ENCODE measurements around the gene ZBTB20.
A peak's percentile ranks its signal among the peaks of the same experiment; 100 is the strongest.

ZBTB20 gene

GRCh38 chr3:115087512-115087911 lies 59.6 kb downstream of the ZBTB20 start:
- no peak for DNase-seq

DNA sequence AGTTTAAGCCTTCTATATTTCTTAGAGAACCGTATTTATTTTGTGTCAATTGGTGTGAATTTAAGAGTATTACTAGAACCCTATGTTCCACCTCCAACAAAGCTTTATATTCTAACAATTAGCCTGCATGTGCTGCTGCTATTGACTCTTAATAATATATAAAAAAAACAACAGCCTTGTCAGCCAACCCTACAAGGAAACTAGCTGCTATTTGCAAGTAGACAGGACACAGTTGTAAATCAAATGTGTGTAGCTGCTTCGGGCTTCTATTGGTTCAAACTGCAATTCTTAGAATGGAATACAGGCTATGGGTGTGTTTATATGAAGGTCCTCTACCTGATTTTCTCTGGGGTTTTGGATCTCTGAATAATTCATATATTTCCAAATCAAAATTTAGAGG lies 60.7 kb downstream of the ZBTB20 start:
- no peak for DNase-seq

GRCh38 chr3:115085197-115085865 lies 61.8 kb downstream of the ZBTB20 start:
- DNase-seq, result no peak

- no peak for DNase-seq
Observed at GRCh38 chr3:115084686-115085085, 62.4 kb downstream of the ZBTB20 start.

- no peak for DNase-seq
Observed at GRCh38 chr3:115082260-115082659, 64.8 kb downstream of the ZBTB20 start.

GRCh38 chr3:115081444-115081843 lies 65.6 kb downstream of the ZBTB20 start:
- no peak for DNase-seq

DNA sequence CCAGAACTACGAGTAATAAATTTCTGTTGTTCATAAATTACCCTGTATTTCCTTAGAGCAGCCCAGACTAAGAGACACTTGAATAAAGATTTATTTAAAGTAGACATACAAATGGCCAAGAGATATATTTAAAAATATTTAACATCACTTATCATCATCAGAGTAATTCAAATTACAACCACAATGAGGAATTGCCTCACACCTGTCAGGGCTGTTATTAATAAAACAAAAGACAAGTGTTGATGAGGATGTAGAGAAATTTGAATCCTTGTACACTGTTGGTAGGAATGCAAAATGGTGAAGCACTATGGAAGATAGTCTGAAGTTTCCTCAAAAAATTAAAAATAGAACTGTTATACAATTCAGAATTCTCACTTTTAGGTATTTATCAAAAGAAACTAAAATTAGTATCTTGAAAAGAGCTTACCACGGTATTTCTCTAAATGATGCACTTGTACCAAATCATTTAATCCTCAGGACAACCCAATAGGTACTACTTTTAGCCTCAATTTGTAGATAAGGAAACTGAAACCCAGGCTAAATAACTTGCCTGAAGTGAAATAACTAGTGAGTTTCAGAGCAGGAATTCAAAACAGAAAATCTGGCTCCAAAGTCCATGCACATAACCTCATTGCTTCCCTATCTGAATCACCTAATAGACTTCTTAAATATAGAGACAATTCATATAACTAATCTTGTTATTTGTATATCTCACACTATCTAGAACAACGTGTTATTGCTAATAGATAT lies 69.4 kb downstream of the ZBTB20 start:
- DNase-seq, result no peak

DNA sequence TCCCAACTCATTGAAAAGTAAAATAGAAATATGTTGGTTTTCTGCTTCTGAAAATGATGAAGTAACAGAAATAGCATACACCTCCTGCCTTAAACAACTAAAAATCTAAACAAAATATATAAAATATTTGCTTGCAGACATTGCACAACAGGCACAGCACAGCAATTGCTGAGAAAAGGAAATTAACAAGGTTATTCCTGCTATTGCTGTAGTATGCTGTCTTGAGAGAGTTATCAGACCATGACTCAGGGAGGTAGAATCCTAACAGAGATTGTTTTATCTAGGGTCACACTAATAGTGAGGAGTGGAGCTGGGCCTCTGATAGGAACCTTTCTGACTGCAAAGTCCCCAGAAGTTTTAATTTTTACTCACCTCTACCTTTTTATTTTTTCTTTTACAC lies 72.6 kb downstream of the ZBTB20 start:
- DNase-seq, result no peak

- DNase-seq, result no peak
Observed at GRCh38 chr3:115072265-115073021, 74.6 kb downstream of the ZBTB20 start.

- DNase-seq, result no peak
Observed at GRCh38 chr3:115071601-115072000, 75.5 kb downstream of the ZBTB20 start.

DNA sequence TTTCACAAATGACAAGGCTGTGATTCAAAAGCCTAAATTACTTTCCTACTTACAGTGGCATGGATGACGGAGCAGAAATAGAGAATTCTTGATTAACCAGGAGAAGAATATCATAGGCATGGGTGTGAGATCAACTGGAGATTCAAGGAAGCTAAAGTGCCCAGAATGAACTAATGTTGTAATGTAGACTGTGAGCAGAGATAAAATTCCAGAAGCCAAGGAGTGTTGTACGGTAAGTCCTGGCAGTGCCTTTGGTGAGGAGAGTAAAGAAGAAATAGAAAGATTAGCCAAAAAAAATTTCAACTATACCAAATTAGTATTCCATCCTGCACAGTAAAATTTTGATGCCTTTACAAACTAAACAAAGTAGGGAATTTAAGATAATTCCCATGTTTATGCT lies 75.9 kb downstream of the ZBTB20 start:
- no peak for DNase-seq

DNA sequence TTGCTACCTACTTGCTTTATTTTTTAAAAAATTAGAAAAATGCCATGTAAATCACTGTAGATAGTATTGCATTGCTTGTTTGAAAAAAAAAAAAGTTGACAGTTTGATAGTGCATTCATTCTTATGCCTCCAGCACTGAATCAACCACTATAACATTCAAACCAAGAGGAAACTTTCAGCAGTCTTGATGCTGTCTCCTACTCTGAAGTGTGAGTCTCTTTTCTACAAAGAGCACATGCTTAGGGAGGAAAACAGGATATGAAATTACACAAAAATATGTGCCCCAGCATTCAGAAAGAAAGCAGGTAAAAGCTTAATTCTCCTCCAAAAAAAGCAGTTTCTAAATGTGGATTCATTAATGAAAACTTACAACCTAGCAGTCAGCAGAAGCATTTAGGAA lies 78.3 kb downstream of the ZBTB20 start:
- no peak for DNase-seq

GRCh38 chr3:115062412-115062956 lies 84.6 kb downstream of the ZBTB20 start:
- DNase-seq, result no peak

- DNase-seq, result no peak
Observed at GRCh38 chr3:115062009-115062408, 85.1 kb downstream of the ZBTB20 start.

DNA sequence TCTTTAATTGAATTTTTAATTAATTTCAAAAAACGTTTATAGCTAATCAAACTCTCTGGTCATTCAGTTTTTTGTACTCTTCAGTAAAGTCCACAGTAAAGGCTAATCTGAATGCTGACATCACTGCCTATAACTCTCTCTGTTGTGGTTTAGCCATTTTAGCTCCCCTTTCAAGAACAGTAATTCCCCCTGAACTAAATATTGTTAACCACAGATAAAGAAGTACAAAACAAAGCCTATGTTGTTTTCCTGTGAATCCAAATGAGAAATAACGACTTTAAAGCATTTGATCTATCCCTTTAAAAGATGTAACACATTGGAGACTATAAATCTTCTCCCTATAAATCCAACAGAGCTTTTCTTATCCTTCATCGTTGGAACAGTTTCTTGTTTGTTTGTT lies 94.2 kb downstream of the ZBTB20 start:
- no peak for DNase-seq

DNA sequence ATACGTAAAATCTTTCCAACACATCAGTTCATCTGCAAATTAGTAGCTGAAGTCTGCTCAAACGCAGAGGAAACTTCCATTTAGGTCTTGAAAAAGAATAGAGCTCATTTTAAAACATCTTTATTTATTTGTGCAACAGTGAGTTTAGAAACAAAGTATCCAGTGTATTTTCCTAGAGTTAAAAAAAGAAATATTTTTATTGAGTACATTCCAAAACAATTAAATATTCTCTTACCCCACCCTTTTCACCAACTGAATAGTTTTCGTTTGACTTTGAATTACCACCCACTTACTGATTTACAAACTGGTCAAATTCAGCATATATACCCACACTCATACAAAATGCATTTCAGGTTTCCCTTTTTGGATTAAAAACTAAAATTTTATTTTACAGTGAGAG lies 104.7 kb downstream of the ZBTB20 start:
- DNase-seq, result no peak

GRCh38 chr3:115040673-115041286 lies 106.3 kb downstream of the ZBTB20 start:
- DNase-seq, result peak; percentile 7

DNA sequence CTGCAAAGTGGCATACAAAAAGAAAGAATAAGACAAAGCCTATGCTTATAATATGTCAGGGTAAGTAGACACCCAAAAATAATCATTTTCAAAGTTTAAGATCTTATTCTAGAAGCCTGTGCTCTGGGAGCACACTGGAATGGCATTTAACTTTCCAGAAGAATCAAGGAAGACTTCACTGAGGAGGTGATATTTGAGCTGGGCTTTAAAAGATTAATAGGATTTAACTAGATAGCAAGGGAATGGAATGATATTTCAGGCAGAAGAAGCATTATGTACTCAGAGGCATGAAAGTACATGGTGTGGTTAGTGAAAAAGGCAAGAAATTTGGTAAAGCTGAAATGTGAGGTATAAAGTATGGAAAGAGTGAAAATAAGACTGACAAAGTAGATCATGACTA lies 106.8 kb downstream of the ZBTB20 start:
- DNase-seq, result no peak

GRCh38 chr3:115038817-115039216 lies 108.3 kb downstream of the ZBTB20 start:
- no peak for DNase-seq

DNA sequence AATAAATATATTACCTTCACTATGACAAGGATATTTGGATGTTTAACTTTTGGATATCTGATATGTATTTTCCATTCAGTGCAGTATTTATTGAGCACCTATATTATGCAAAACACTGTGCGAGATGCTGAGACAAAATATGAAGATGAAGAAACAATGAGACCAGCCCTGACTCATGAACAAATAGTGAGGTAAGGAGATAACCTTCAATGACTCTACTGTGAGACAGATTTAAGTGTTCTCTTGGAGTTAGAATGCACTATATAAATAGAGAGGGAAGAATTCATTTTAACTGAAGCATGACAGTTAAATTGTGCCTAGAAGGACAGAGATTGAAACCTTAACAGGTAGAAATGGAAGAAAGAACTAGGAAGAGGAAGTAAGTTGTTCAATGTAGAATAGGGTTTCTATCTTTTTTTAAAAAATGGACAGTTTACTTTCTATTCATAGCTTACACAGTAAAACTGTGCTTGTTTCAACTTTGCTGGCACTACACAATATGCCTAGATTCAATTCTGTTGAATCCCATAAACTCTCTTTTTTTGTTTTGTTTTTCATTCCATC lies 124.2 kb downstream of the ZBTB20 start:
- DNase-seq, result no peak

DNA sequence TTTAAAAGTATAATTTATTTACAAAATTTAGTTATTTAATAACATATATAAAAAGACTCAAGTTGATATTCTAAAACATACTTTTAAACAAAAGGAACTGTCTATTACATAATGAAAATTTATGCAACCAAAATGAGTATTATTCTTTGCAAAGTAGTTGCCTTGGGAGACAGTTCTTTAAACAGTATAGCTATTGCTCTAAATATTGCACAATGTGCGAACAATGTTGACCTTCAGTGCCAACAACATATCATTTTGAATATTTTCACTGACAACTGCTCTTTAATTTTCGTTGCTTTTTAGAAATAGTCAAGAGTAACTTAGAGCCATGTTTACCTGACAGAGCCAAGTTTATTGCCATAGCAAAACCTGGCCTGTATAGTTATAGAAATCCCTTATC lies 124.9 kb downstream of the ZBTB20 start:
- DNase-seq, result no peak

DNA sequence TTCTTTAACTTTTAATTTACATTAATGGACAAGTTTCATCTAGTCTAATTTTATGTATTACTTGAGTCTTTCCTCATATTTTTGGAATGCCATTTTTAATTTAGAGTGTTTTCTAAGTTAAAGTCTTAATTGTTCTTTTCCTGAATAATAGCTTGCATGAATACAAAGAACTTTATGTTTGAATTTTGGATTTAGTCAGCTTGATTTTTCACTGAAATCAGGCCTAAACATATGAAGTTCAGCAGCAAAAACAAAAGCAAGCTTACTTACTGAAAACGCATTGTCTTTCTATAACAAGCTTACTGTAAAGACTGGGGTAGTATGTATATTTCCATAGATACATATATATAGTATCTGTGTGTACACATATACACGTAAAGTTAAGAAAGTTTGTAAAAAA lies 126.0 kb downstream of the ZBTB20 start:
- no peak for DNase-seq

- no peak for DNase-seq
Observed at GRCh38 chr3:115019900-115020299, 127.2 kb downstream of the ZBTB20 start.
